K562 (cell line): ENCODE data around the gene PYGO2. TPM values are rescaled to one million over a fixed set of nuclear protein-coding genes. Genes with fewer than 3 reads are reported as not detected.

ENCODE experiments used
- ATAC-seq: fragments of 200-7000 bp; cut with Tn5 transposase; 3 replicates; pipeline ENCODE4 v1.9.1; 2020; ENCODE audit warnings: moderate library complexity
- BruUV-seq: library from RNA; stranded (reverse); fragments of 400-500 nt; replicated peaks from 2 replicates; lab custom pipeline; 2021; lab: Mats Ljungman, UMichigan
- CTCF ChIA-PET: fragments of 300-600 bp; formaldehyde crosslinking; extraction: SDS; loops from one replicate; lab custom pipeline; 2021; ENCODE audit warnings: low intra/inter-chr PET ratio; lab: Yijun Ruan, JAX
- POLR2A ChIA-PET: fragments of 300-600, 350-650 bp; sonication (Branson Sonifier 250); formaldehyde crosslinking; extraction: SDS; loops from one replicate; lab custom pipeline; 2021; ENCODE audit warnings: antibody characterized with exemption, inconsistent platforms; lab: Yijun Ruan, JAX
- DNase-seq, 4 experiments: peaks; one replicate each; pipeline versions ENCODE4 v3.0.0 to v3.0.0-alpha.2; 2011 to 2018; ENCODE audit warnings: low spot score in 3 of 4, mixed read lengths in 3 of 4; ENCODE audit errors: extremely low read depth in 1 of 4
- FAIRE-seq: peaks from 2 replicates; lab custom pipeline; 2011; peaks lifted over from hg19 to GRCh38; lab: Jason Lieb, UNC
- H2AFZ ChIP-seq: 2 replicates; pipeline ENCODE4 v1.6.0; 2011; ENCODE audit warnings: low read depth, low read length, control low read depth, inconsistent platforms
- H3K27ac ChIP-seq: fragments of 200-600 bp; 3 replicates; pipeline ENCODE4 v1.8.0; 2011; ENCODE audit warnings: low read depth, mild to moderate bottlenecking, control low read depth, inconsistent platforms, low read length, moderate library complexity, mixed read lengths; ENCODE audit errors: extremely low read depth
- H3K27me3 ChIP-seq, 2 experiments: fragments of 300-600 bp in 1 of 2; 2 replicates in 1 of 2; 3 replicates in 1 of 2; pipeline versions ENCODE4 v1.6.0 to v1.8.0; 2011; ENCODE audit warnings: inconsistent platforms in 2 of 2, low read length in 2 of 2, mild to moderate bottlenecking in 1 of 2, mixed read lengths in 1 of 2, moderate library complexity in 1 of 2; ENCODE audit not compliant: control insufficient read depth in 2 of 2, insufficient read depth in 2 of 2
- H3K36me3 ChIP-seq: fragments of 300-600 bp; 3 replicates; pipeline ENCODE4 v1.8.0; 2011; ENCODE audit warnings: mild to moderate bottlenecking, low read length, inconsistent platforms; ENCODE audit not compliant: control insufficient read depth, insufficient read depth
- H3K4me1 ChIP-seq, 2 experiments: fragments of 200-600 bp in 1 of 2; replicated peaks in 1 of 2; 2 replicates in 1 of 2; 3 replicates in 1 of 2; pipeline versions ENCODE4 v1.5.1 to v1.8.0; 2011; ENCODE audit warnings: inconsistent platforms in 2 of 2, low read length in 2 of 2, mild to moderate bottlenecking in 1 of 2, mixed read lengths in 1 of 2, moderate library complexity in 1 of 2; ENCODE audit not compliant: control insufficient read depth in 2 of 2, insufficient read depth in 2 of 2
- H3K4me2 ChIP-seq: 2 replicates; pipeline ENCODE4 v1.6.1; 2011; ENCODE audit warnings: low read length, control low read depth, inconsistent platforms, mixed read lengths; ENCODE audit not compliant: insufficient read depth
- H3K4me3 ChIP-seq: fragments of 200-600 bp; sonication (generic), shearing (Covaris generic); 2 replicates; pipeline ENCODE4 v1.5.1; 2016; ENCODE audit warnings: control low read depth, inconsistent platforms
- H3K79me2 ChIP-seq: fragments of 200-600 bp; 3 replicates; pipeline ENCODE4 v1.8.0; 2011; ENCODE audit warnings: low read length, inconsistent platforms; ENCODE audit not compliant: control insufficient read depth, insufficient read depth
- H3K9ac ChIP-seq, 2 experiments: 2 replicates each; pipeline versions ENCODE4 v1.6.0 to v1.6.1; 2011; ENCODE audit warnings: low read depth in 2 of 2, low read length in 2 of 2, control low read depth in 1 of 2, inconsistent platforms in 1 of 2, mild to moderate bottlenecking in 1 of 2, mixed read lengths in 1 of 2; ENCODE audit not compliant: insufficient read depth in 1 of 2
- H3K9me1 ChIP-seq: one replicate; pipeline ENCODE4 v1.6.0; 2011; ENCODE audit warnings: inconsistent platforms, mild to moderate bottlenecking, low read length, moderate library complexity; ENCODE audit not compliant: control insufficient read depth, insufficient read depth
- H3K9me3 ChIP-seq: replicated peaks from 2 replicates; pipeline ENCODE4 v1.5.1; 2011; ENCODE audit warnings: low read depth, low read length, inconsistent platforms; ENCODE audit not compliant: control insufficient read depth, insufficient read depth
- H4K20me1 ChIP-seq: replicated peaks from 2 replicates; pipeline ENCODE4 v1.6.1; 2011; ENCODE audit warnings: low read length, inconsistent platforms, mixed read lengths; ENCODE audit not compliant: control insufficient read depth, insufficient read depth
- FOXO4 ChIP-seq: fragments of 450-650 bp; formaldehyde crosslinking; IDR thresholded peaks from 2 replicates; pipeline ENCODE4 v1.4.0; 2020; ENCODE audit warnings: mild to moderate bottlenecking, moderate library complexity
- KAT8 ChIP-seq: fragments of 450-650 bp; IDR thresholded peaks from 2 replicates; pipeline ENCODE4 v1.6.1; 2016; ENCODE audit warnings: low read depth, mild to moderate bottlenecking
- MAX ChIP-seq: sonication (generic); formaldehyde crosslinking; IDR thresholded peaks from 2 replicates; pipeline ENCODE4 v1.9.0; 2022; ENCODE audit warnings: mild to moderate bottlenecking, missing genetic modification reagents
- NFIC ChIP-seq: fragments of 450-650 bp; IDR thresholded peaks from 2 replicates; pipeline ENCODE4 v1.6.1; 2017; ENCODE audit warnings: mild to moderate bottlenecking, inconsistent platforms
- NR2C1 ChIP-seq, 2 experiments: fragments of 450-650 bp; IDR thresholded peaks; 2 replicates each; pipeline ENCODE4 v1.6.1; 2017; ENCODE audit warnings: mild to moderate bottlenecking in 2 of 2, antibody characterized with exemption in 1 of 2, inconsistent platforms in 1 of 2, missing compliant biosample characterization in 1 of 2, missing genetic modification characterization in 1 of 2
- PPARD ChIP-seq: fragments of 250-450 bp; sonication (Bioruptor Pico); IDR thresholded peaks from 2 replicates; pipeline ENCODE4 v1.8.0; 2022; ENCODE audit warnings: inconsistent platforms, mild to moderate bottlenecking, moderate library complexity
- WGBS: fragments of 100-300 bp; shearing (Covaris generic); methylation state at CpG from one replicate; pipeline ENCODE4 v1.1.6; 2016; ENCODE audit warnings: low coverage, mixed read lengths; ENCODE audit not compliant: insufficient coverage; ENCODE audit errors: missing lambda C conversion rate; 5-methylcytosine and 5-hydroxymethylcytosine counted together
- in situ Hi-C: fragments of 300-500 bp; cut with MboI; formaldehyde crosslinking; loops from 4 replicates; pipeline ENCODE4 v1.15.0; 2018; ENCODE audit warnings: inconsistent platforms, mixed read lengths
- intact Hi-C: fragments of 100-400 bp; cut with micrococcal nuclease; formaldehyde crosslinking; loops from 2 replicates; pipeline ENCODE4 v1.14.2; 2022
- polyA plus RNA-seq, 8 experiments: library from polyadenylated mRNA; depleted of rRNA in 4 of 8; stranded (reverse) in 5 of 8; unstranded in 3 of 8; fragments of >200 nt; fragmentation: Nextera tagmentation in 2 of 8; fragmentation: Illumina TruSeq in 1 of 8; extraction: Ambion mirVana in 2 of 8; extraction: Trizol in 1 of 8; gene quantifications; 2 replicates each; pipeline versions ENCODE4 v1.2.1 to v1.2.3, GENCODE V29; 2011 to 2014; ENCODE audit warnings: inconsistent platforms in 1 of 8, missing spikeins in 1 of 8
- total RNA-seq, 7 experiments: library from RNA; depleted of rRNA in 6 of 7; stranded (reverse); fragments of >200 nt in 6 of 7; fragmentation: Illumina TruSeq in 2 of 7; extraction: Trizol in 2 of 7; gene quantifications; 2 replicates each; pipeline versions ENCODE4 v1.2.1 to v1.2.3, GENCODE V29; 2011 to 2021; ENCODE audit warnings: low replicate concordance in 1 of 7

PYGO2 gene
- total and polyA plus RNA-seq, 9 of the 15 experiments (the other 6 are each of a cell fraction or from before 2014, with no cell fraction given) = 8.3 to 36.2 (median 18.2) TPM

GRCh38 chr1:154971341-154971998, 9.9 kb upstream of the PYGO2 start:
- no peaks in the 10 kb centered on the region for H4K20me1 ChIP-seq
- H3K4me2 ChIP-seq = peak overlapping the region; percentile 82
- intact Hi-C loops = loop anchor here (5.0 kb wide), 1 partner anchor 91 kb away; the partner anchor contains the start of gene EFNA4
- no peaks in the 10 kb centered on the region for H3K9me3 ChIP-seq
- DNase-seq (no peak), ATAC-seq (no peak), FAIRE-seq (no peak)
- TF ChIP-seq PPARD (CRISPR knock-in tag) = no peak
- TF ChIP-seq MAX (CRISPR knock-in tag) = peak; percentile 13; the same call in 1 of the 2 replicates
- no peak for TF ChIP-seq NR2C1 (IDR thresholded peaks at IDR 0.05)
- TF ChIP-seq NR2C1 (tag; IDR thresholded peaks at IDR 0.05) = no peak
- no peak for TF ChIP-seq KAT8
- peak; percentile 71 for TF ChIP-seq NFIC
- no peak for TF ChIP-seq FOXO4 (CRISPR knock-in tag)
- no TSS peak for BruUV-seq
- H3K27me3 ChIP-seq = no peaks in the 10 kb centered on the region; a peak in 1 of 5 replicates
- peaks cover 59% of the 10 kb centered on the region for H3K79me2 ChIP-seq
- peaks cover 38% of the 10 kb centered on the region for H3K36me3 ChIP-seq
- ChIA-PET CTCF (no interaction called here), POLR2A (interaction anchor here (0.6 to 8.3 kb wide), 12 partner anchors 9 to 99 kb away, joined by 3 to 80 read pairs (median 4); partner anchors contain the start of genes EFNA4, FLAD1, LENEP and PBXIP1)
- WGBS = 65% methylated on average over 7 of the region's 10 CpGs
- H3K9ac ChIP-seq = peak overlapping the region; percentile 59 to 91; a peak in 3 of 4 replicates
- H3K9me1 ChIP-seq = no peaks in the 10 kb centered on the region
- H2AFZ ChIP-seq = no peak overlapping the region
- H3K27ac ChIP-seq = peak overlapping the region; percentile 84
- peaks cover 38 to 46% of the 10 kb centered on the region in 2 experiments for H3K4me1 ChIP-seq
- peak overlapping the region; percentile 40 for H3K4me3 ChIP-seq
- in situ Hi-C loops = no loop called here
